ENCODE results near the gene LDAF1.
"Not testable (repeated sequence)": the region's sequence is repeated elsewhere in the genome, so short reads cannot be mapped to it uniquely, and the experiment has no call there.

Gene LDAF1

GRCh38 chr16:21163576-21163975 lies 5.1 kb downstream of the LDAF1 start:
- DNase-seq: no peak

- no peak for DNase-seq
These were observed 6.2 kb downstream of the LDAF1 start for GRCh38 chr16:21164521-21165168.

- no peak for DNase-seq
These were observed 8.1 kb downstream of the LDAF1 start for GRCh38 chr16:21166561-21166961.

GRCh38 chr16:21167360-21167759 lies 8.9 kb downstream of the LDAF1 start:
- no peak for DNase-seq

- no peak for DNase-seq
These were observed 9.6 kb downstream of the LDAF1 start for GRCh38 chr16:21167929-21168602.

- DNase-seq: no peak
These were observed 10.9 kb downstream of the LDAF1 start for GRCh38 chr16:21169249-21169981.

- not testable (repeated sequence) for DNase-seq
These were observed 11.6 kb downstream of the LDAF1 start for GRCh38 chr16:21170116-21170515.

- no peak for DNase-seq
These were observed 14.2 kb downstream of the LDAF1 start for GRCh38 chr16:21172650-21173049.

GRCh38 chr16:21175397-21175796 lies 16.9 kb downstream of the LDAF1 start:
- DNase-seq: no peak

GRCh38 chr16:21179126-21179982 lies 20.9 kb downstream of the LDAF1 start:
- no peak for DNase-seq

- DNase-seq: no peak
These were observed 21.5 kb downstream of the LDAF1 start for GRCh38 chr16:21179983-21180365.

GRCh38 chr16:21183995-21184394 lies 25.5 kb downstream of the LDAF1 start:
- DNase-seq: no peak

- DNase-seq: no peak
These were observed 26.4 kb downstream of the LDAF1 start for GRCh38 chr16:21184834-21185233.

- DNase-seq: no peak
These were observed 27.3 kb downstream of the LDAF1 start for GRCh38 chr16:21185659-21186325.

- DNase-seq: no peak
These were observed 27.8 kb downstream of the LDAF1 start for GRCh38 chr16:21186326-21186691.

GRCh38 chr16:21189311-21189710 lies 30.8 kb downstream of the LDAF1 start:
- DNase-seq: no peak

- DNase-seq: no peak
These were observed 31.5 kb downstream of the LDAF1 start for GRCh38 chr16:21190013-21190412.

GRCh38 chr16:21190599-21190998 lies 32.1 kb downstream of the LDAF1 start:
- DNase-seq: no peak

GRCh38 chr16:21192991-21193390 lies 34.5 kb downstream of the LDAF1 start:
- DNase-seq: no peak

- no peak for DNase-seq
These were observed 36.4 kb downstream of the LDAF1 start for GRCh38 chr16:21194771-21195301.

- DNase-seq: not testable (repeated sequence)
These were observed 36.9 kb downstream of the LDAF1 start for GRCh38 chr16:21195330-21195729.

GRCh38 chr16:21197112-21197511 lies 38.6 kb downstream of the LDAF1 start:
- no peak for DNase-seq
